ENCODE data around the gene CDCP2.

- TF ChIP-seq CTCF (IDR thresholded peaks at IDR 0.05; ENCODE audit: low read depth, low read length, poor library complexity, severe bottlenecking), result no peak
- TF ChIP-seq EZH2phosphoT487 (IDR thresholded peaks at IDR 0.05; ENCODE audit: borderline replicate concordance, low read length), result no peak
Observed at GRCh38 chr1:54129858-54130257, 22.9 kb downstream of the CDCP2 start.
